Measurements from ENCODE around the gene CDC42SE2.

DNA sequence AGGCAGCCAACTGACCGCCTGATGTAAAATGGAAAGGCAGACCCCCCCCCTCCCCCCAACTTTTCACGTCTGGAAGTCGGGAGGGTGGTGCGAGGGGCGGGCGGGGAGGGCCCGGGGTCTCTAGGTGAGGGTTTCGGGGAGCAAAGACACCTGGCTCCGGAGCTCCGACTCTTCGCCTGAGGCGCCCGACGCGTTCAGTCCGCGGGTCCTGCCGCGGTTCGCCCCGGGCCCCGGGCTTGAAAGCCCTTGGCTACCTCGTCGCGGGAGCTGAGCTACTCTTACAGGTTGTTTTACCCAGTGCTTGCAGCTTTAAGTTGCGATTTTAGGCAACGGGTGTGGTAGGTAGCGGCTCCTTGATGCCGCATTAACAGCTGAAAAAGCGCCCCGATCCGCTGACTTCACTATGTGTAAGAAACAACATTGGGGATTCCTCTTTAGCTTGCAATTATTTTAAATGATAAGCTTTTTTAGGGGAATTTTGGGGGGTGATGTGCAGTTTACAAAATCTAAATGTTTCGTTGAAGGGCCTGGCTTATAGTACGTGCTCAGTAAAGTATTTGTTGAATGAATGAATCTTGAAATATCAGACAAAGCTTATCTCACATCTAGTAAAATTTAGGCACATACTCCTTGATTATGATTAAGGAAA, 722 bp downstream of the CDC42SE2 start:
- TF ChIP-seq, protein P1, sequence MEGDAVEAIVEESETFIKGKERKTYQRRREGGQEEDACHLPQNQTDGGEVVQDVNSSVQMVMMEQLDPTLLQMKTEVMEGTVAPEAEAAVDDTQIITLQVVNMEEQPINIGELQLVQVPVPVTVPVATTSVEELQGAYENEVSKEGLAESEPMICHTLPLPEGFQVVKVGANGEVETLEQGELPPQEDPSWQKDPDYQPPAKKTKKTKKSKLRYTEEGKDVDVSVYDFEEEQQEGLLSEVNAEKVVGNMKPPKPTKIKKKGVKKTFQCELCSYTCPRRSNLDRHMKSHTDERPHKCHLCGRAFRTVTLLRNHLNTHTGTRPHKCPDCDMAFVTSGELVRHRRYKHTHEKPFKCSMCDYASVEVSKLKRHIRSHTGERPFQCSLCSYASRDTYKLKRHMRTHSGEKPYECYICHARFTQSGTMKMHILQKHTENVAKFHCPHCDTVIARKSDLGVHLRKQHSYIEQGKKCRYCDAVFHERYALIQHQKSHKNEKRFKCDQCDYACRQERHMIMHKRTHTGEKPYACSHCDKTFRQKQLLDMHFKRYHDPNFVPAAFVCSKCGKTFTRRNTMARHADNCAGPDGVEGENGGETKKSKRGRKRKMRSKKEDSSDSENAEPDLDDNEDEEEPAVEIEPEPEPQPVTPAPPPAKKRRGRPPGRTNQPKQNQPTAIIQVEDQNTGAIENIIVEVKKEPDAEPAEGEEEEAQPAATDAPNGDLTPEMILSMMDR (IDR thresholded peaks at IDR 0.05; ENCODE audit: low read depth, low read length) = no peak
- TF ChIP-seq, protein P2, sequence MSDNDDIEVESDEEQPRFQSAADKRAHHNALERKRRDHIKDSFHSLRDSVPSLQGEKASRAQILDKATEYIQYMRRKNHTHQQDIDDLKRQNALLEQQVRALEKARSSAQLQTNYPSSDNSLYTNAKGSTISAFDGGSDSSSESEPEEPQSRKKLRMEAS (IDR thresholded peaks at IDR 0.05; ENCODE audit: low read depth, low read length) = no peak
- TF ChIP-seq POLR2A (IDR thresholded peaks at IDR 0.05; ENCODE audit: extremely low read depth, insufficient read length) = no peak
- TF ChIP-seq MYC (IDR thresholded peaks at IDR 0.05; ENCODE audit: low read depth, low read length) = no peak

Data from NB4 (cell line).